Glomerular visceral epithelial cell (primary cell): Measurements from ENCODE around the gene ATF5.

ENCODE experiments used
- DNase-seq: peaks from one replicate; pipeline ENCODE4 v3.0.0-alpha.2; 2016; ENCODE audit errors: extremely low spot score

ATF5 gene

DNA sequence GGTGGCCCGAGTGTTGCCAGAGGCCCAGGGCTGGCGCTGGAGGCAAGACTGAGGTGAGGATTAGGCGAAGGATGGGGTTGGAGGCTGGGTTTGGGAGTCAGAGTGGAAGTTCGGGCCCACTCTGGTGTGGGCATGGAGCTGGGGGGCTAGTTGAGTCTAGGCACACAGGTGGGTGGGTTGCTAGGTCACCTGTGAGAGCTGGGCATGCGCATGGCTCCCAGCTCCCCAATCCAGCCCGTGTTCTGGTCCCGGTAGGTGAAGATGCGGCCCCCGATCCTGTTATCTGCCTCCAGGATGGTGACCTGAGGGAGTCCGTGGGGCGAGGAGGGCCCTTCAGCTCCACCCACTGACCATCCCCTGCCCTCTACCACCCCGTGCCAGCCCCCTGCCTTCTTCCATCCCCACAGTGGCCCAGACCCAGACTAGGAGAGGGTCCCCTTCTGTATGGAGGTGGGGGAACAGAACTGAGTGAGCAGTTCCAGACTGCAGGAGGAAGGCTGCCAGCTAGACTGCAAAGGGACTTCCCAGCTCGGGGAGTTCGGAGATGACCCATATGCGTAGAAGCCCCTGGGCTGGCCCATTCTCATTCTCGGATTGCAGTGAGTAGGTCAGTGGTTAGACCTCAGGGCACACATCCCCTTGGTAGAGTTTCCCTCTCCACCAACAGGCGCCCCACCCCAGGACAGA, 34.0 kb upstream of the ATF5 start:
- no peak for DNase-seq

GRCh38 chr19:49895566-49896297, 33.3 kb upstream of the ATF5 start:
- DNase-seq = peak; percentile 21

DNA sequence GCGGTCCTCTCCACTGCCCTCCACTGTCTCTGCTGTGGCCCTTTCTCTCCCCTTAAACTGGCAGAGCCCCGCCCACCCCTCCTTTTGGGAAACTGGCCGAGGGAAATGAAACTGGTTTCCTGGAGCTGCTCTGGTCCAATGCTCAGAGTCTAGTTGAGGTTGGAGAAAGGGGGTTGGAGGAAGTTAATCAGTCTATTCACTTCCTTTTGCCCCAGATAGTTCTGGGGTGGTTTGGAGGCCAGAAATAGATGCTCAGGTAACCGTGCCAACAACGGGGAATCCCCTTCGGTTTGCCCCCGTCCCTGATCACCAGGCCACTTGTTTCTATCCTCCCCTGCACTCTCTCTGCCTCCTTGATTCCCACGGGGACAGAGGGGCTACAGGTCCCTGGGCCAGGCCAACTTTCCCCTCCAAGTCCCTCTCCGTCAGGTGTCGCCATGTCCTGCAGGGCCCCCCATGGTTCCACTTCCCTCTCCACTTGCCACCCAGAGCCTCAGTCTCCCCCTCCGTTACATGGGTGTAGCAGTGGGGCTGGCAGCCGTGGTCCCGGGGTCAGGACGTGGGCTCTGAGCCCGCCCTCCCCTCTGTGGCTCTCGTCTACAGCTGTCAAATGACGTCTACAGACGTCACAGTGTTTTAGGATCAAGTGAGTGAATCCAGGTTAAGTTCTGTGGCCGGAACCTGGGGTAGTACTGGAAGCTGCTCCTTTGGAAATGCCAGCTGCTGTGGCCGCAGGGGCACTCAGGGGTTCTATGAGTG, 32.0 kb upstream of the ATF5 start, which contains the start of gene IL4I1:
TSS of gene IL4I1 (minus strand) at position 25 of the 759 bp plus-strand sequence. CDS start 727 bp downstream, outside the sequence.
- DNase-seq = peak; percentile 87

DNA sequence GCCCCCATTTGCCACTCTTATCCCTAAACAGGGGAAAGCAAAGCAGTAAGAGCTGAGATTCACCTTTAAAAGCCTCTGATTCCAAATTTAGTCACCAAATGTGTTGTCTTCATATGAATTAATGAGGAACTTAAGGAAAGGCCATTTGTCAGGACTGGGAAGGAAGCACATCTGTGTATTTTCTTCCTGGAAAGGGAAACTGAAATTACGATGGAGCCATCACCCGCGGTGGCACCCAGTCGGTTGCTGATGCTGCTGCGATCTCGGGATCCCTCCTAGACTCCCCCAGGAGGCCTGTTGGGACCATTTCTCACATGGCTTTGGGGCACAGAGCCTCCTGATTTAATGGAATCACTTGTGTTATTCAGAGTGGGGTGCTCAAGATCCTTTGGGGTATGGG, 24.9 kb upstream of the ATF5 start:
- no peak for DNase-seq

GRCh38 chr19:49906879-49907564, 22.0 kb upstream of the ATF5 start:
- DNase-seq = no peak

DNA sequence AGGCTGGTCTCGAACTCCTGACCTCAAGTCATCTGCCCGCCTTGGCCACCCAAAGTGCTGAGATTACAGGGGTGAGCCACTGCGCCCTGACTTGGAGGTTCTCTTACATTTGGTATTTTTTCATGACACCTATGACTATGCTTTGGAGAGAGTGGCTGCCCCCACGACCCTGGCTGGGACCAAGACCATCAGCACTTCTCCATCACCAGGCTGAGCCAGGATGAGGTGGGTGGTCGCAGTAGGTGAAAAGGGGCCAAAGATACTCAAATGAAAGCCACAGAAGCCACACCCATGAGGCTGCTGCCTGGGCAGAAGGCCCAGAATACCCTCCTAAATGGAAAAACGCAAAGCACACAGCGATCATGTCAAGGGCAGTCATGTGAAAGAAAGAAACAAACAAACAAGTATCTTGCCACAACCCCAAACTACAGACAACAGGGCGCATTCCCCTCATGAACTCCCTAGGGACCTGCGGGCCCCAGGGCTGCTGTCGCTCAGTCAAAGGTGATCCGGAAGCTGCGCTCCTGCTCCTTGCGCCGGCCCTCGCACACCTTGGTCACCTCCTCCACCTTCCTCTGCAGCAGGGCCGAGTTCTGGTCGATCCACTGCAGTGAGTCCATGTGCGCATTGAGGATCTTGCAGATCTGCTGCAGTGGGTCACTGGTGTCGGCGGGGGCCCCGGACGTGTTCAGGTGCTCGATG, 21.1 kb upstream of the ATF5 start:
- no peak for DNase-seq

GRCh38 chr19:49908480-49909420, 20.3 kb upstream of the ATF5 start:
- DNase-seq = no peak

DNA sequence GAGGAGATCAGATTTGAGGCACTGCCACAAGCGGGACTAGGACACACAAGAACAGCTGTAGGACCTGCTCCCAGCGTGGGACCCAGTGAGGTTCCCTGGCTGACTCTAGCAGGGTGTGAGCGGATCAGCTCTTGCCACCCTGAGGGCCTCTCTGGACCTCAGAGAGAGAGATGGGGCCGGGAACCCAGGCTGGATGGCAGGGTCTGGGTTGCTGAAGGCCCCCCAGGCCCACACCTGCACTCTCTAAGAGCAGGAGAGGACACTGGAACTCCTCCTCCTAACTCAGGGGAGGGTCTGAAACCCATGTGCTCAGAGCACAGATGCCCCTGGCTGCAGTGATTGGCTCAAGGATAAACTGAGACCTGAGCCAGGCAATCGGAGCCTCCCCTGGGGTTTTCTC, 18.8 kb upstream of the ATF5 start:
- no peak for DNase-seq

- DNase-seq = no peak
Observed at GRCh38 chr19:49911381-49912145, 17.4 kb upstream of the ATF5 start.

DNA sequence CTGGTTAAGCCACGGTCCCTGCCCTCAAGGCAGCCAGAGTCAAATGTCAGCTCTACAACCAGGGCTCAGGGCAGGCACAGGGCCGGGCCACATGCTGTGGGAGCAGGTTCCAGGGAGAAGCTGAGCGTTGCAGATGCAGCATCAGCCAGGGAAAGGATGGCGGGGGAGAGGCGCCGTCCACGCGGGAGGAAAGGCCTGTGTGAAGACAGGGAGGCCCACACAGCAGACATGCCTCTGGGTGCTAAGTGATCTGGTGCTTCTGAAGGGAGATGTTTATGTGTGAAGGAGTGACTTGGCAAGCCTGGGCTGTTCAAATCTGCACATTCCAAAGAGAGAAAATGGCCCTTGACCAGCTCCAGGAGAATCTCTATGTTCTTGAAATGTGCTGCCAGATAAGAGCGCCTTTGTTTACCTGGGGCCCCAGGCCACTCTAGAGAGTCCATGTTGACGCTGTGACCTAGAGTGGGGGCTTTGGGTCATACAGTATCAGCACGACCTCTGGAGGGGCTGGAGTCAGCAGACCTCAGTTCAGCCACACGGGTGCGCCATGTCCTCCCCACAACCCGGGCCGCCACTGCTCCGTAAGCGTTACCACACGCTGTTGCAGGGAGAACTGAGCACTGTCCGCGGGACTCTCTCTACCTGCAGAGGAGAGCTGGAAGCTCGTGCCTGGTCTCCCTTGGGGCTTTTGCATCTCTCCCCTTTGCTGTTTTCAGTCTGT, 15.9 kb upstream of the ATF5 start:
- DNase-seq = no peak

GRCh38 chr19:49913720-49914119, 15.3 kb upstream of the ATF5 start:
- no peak for DNase-seq

DNA sequence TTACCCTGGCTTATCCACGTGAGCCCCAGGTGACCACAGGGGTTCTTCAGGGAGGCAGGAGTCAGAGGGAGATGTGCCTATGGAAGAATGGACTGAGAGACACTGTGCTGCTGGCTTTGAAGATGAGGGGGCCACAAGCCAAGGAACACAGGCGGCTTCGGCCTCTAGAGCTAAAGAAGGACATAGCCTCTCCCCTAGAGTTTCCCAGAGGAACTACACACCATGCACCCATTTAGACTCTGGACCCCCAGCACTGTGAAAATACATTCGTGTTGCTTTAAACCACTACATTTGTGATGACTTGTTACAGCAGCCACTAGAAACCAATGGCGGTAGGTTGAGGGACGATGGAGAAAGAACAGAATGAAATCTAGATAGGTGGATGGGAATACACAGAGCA, 13.7 kb upstream of the ATF5 start:
- DNase-seq = no peak

DNA sequence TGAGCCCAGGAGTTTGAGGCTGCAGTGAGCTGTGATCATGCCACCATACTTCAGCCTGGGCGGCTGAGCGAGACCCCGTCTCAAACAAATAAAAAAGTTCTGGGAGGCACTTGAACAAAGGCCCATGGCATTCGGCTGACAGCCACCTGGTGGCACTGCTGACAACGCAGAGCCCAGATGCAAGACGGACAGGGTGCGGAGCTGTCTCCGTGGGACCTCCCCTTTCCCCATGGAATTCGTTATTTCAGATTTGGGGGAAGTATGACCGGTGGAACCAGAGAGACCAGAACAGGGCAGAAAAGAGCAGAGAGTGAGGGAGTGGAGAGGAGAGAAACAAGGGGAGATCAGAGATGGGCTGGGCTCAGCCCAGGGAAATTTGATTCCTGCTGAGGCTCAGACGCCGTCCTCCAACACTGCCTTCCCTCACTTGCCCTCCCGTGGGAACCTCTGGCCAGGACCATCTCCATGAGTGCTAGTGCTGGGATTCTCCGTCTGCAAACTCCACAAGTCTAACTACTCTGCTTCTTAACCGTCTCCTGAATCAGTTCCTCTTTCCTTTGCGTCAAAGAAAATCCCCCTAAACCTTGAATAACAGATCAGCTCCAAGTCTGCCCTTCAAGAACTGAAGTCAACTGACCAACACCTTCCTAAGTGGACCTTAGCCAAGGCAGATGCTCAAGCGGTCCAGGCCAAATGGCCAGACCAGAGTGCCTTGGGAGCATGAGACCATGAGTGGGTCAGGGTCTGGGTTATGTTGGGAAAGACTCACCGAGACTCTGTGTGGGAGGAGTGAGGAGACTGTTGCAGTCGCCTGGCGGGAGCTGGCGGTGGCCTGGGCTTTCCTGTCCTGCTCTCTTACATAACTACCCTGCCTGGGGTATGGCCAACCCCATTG, 11.9 kb upstream of the ATF5 start:
- no peak for DNase-seq

DNA sequence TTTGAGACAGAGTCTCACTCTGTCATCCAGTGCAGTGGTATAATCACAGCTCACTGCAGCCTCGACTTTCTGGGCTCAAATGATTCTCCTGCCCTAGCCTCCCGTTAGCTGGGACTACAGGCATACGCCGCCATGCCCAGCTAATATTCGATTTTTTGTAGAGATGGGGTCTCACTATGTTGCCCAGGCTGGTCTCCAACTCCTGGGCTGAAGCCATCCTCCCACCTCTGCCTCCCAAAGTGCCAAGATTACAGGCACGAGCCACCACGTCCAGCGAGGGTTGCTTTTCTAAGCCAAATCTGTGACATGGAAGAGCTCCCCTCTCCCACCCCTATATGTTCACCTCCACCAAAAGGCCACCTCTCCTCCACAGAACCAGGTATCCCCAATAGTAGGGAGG, 10.9 kb upstream of the ATF5 start:
- no peak for DNase-seq

GRCh38 chr19:49920624-49921363, 8.2 kb upstream of the ATF5 start:
- DNase-seq = no peak

GRCh38 chr19:49921871-49922795, 6.9 kb upstream of the ATF5 start:
- peak; percentile 65 for DNase-seq
